Esophagus squamous epithelium (tissue), 5 donors: ENCODE data around the gene KIAA0408. TPM values are rescaled to one million over a fixed set of nuclear protein-coding genes. Genes with fewer than 3 reads are reported as not detected.

ENCODE experiments used
- DNase-seq: peaks from one replicate; lab custom pipeline; 2025; lab: John Stamatoyannopoulos, UW
- H3K27ac ChIP-seq, 4 donors: fragments of 200-600 bp; sonication (generic); one replicate each; pipeline ENCODE4 v1.5.1; 2016 to 2019; ENCODE audit warnings: mild to moderate bottlenecking in 1 of 4
- H3K27me3 ChIP-seq, 4 donors: fragments of 200-600 bp; sonication (generic); 1 replicate in 3 of 4; 2 replicates in 1 of 4; pipeline versions ENCODE4 v1.5.1 to v1.6.0; 2017 to 2021; ENCODE audit warnings: antibody characterized with exemption in 1 of 4
- H3K36me3 ChIP-seq, 3 donors: fragments of 200-600 bp; sonication (generic); one replicate each; pipeline ENCODE4 v1.5.1; 2016 to 2019
- H3K4me1 ChIP-seq, 3 donors: fragments of 200-600 bp; sonication (generic); one replicate each; pipeline ENCODE4 v1.5.1; 2017 to 2019
- H3K4me3 ChIP-seq, 4 donors: fragments of 200-600 bp; sonication (generic); 1 replicate in 3 of 4; 2 replicates in 1 of 4; pipeline ENCODE4 v1.5.1; 2016 to 2019; ENCODE audit warnings: mild to moderate bottlenecking in 2 of 4, moderate library complexity in 1 of 4
- H3K9me3 ChIP-seq, 3 donors: fragments of 200-600 bp; sonication (generic); one replicate each; pipeline ENCODE4 v1.5.1; 2016 to 2019
- POLR2A ChIP-seq, 4 donors: fragments of 450-650 bp; IDR thresholded peaks; one replicate each; pipeline ENCODE4 v1.6.1; 2017; ENCODE audit warnings: antibody characterized with exemption in 4 of 4, mild to moderate bottlenecking in 4 of 4, moderate library complexity in 3 of 4
- WGBS, 2 donors: methylation state at CpG; one replicate each; pipeline ENCODE4 v1.1.5; 2018; 5-methylcytosine and 5-hydroxymethylcytosine counted together
- intact Hi-C: fragments of 100-400 bp; cut with DNase I; formaldehyde crosslinking; loops from one replicate; pipeline ENCODE4 v1.15.0; 2022
- total RNA-seq, 4 donors: library from RNA; depleted of rRNA; stranded (reverse); fragments of >200 nt; gene quantifications; one replicate each; pipeline ENCODE4 v1.1.0, GENCODE V29; 2016
- TF ChIP-seq, protein P1 (sequence below), 6 experiments: fragments of 450-650 bp in 4 of 6; fragments of 200-600 bp in 2 of 6; sonication (generic) in 2 of 6; IDR thresholded peaks; one replicate each; pipeline ENCODE4 v1.5.1; 2016 to 2019; ENCODE audit warnings: antibody characterized with exemption in 6 of 6, mild to moderate bottlenecking in 4 of 6, moderate library complexity in 4 of 6
- donor health status: DM: yes; HTN: yes; CAD: no.

KIAA0408 gene
- 10 to 100 TPM in 1 of 4 donors, 1 to 10 TPM in 1, under 1 TPM in 2; 0.34 to 16.4 (median 2.0) TPM for total RNA-seq

DNA sequence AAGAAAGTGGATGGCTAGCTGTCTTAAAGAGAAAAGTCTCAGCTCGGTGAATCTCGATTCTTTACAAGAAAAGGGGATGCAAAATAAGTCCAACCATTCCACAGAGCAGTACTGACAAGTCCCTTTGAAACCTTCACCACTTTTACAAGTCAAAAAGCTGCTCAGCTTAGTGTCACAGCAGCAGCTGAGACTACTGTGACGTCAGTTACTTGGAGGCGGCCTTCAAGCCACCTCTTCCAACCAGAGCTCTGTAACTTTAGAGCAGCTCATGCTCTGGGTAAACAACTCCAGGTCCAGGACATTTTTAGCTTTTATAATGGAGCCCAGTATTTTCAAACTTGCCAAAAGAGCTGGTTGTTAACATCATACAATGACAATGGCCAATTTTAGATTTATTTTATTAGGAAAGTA, at the start of gene KIAA0408:
Gene KIAA0408 (minus strand): TSS at position 159 of the 411 bp plus-strand sequence. CDS start 5,408 bp downstream, outside the sequence.
- Histone ChIP-seq H3K4me1 (peaks cover 0 to 24% (median 0%) of the 10 kb centered on the region in 3 donors), H3K4me3 (peak within 1 kb of the TSS in 3 of 4 donors; percentile 23 to 60 (median 42)), H3K36me3 (no peaks in the 10 kb centered on the region), H3K27ac (peak within 1 kb of the TSS in 3 of 4 donors; percentile 80 to 86 (median 85)), H3K27me3 (no peaks in the 10 kb centered on the region), H3K9me3 (no peaks in the 10 kb centered on the region)
- WGBS, 2 donors = 38 to 57% methylated on average over 4 of the region's 4 CpGs
- DNase-seq = no peak
- no peak for TF ChIP-seq POLR2A (IDR thresholded peaks at IDR 0.05)
- TF ChIP-seq, protein P1, sequence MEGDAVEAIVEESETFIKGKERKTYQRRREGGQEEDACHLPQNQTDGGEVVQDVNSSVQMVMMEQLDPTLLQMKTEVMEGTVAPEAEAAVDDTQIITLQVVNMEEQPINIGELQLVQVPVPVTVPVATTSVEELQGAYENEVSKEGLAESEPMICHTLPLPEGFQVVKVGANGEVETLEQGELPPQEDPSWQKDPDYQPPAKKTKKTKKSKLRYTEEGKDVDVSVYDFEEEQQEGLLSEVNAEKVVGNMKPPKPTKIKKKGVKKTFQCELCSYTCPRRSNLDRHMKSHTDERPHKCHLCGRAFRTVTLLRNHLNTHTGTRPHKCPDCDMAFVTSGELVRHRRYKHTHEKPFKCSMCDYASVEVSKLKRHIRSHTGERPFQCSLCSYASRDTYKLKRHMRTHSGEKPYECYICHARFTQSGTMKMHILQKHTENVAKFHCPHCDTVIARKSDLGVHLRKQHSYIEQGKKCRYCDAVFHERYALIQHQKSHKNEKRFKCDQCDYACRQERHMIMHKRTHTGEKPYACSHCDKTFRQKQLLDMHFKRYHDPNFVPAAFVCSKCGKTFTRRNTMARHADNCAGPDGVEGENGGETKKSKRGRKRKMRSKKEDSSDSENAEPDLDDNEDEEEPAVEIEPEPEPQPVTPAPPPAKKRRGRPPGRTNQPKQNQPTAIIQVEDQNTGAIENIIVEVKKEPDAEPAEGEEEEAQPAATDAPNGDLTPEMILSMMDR (IDR thresholded peaks at IDR 0.05) = no peak
- intact Hi-C loops = no loop called here

DNA sequence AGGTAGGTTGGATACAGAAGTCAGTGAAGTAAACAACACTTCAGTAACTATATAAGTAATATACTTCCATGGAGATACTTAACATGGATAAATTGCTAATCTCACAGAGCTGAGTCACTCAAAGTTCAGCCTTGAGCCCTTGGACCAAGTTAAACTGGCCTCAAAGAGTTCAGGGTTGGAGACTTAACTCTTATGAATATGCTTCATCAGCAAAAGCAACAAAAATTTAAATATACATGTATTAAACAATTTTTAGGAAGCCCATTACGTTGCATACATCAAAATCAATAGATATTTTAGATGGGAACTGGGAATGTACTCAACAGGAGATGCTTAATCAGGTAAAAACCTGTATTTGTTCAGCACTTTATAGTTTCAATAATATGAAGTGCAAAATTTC, 47.7 kb upstream of the KIAA0408 start:
- no peak for DNase-seq
- Histone ChIP-seq H3K9me3 (no peaks in the 10 kb centered on the region), H3K4me3 (no peak overlapping the region), H3K36me3 (no peaks in the 10 kb centered on the region), H3K27me3 (no peaks in the 10 kb centered on the region), H3K27ac (no peak overlapping the region), H3K4me1 (no peaks in the 10 kb centered on the region)
- TF ChIP-seq, protein P1 (IDR thresholded peaks at IDR 0.05) = no peak
- TF ChIP-seq POLR2A (IDR thresholded peaks at IDR 0.05) = no peak
- WGBS, 2 donors = 52 to 67% methylated on average over 1 of the region's 1 CpG
- intact Hi-C loops = no loop called here

DNA sequence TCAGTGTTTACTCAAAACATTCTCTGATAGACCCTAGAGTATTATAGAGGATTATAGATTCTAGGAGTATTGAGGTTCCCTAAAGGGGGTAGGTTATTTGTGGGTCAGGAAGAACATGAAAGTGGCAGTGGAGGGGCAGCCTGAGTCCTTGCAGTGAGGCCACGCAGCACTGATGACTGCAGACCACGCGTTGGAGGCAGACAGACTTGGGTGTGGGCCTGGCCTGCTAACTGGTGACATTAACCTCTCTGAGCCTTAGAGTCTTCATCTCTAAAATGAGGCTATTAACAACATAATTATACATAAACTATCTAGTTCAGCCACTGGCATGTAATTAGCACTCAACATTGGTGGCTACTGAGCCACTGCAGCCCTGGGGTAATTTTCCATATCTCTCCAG, 43.8 kb upstream of the KIAA0408 start:
- Histone ChIP-seq H3K27me3 (no peaks in the 10 kb centered on the region), H3K36me3 (no peaks in the 10 kb centered on the region), H3K4me1 (no peaks in the 10 kb centered on the region), H3K4me3 (no peak overlapping the region), H3K27ac (no peak overlapping the region), H3K9me3 (no peaks in the 10 kb centered on the region)
- TF ChIP-seq POLR2A (IDR thresholded peaks at IDR 0.05) = no peak
- TF ChIP-seq, protein P1 (IDR thresholded peaks at IDR 0.05) = no peak
- intact Hi-C loops = no loop called here
- 93 to 97% methylated on average over 3 of the region's 3 CpGs for WGBS, 2 donors
- DNase-seq = no peak

DNA sequence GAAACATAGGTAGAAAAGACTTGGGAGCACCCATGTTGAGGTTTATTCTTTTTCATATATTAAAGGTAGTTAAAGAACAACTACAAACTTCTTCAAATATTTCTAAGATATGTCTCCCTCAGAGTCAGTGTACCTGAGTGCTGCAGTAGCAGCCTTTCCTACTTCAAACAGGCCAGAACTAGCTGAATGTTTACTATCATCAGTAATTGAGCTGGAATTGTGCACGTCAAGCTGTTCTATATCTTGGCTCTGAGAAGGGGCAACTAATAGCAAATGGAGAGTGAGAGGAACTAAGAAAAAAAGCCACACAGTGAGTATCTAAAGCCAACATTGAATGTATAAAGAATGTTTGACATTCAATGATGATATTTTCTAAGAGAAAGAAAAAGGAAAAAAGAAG, 38.2 kb upstream of the KIAA0408 start:
- intact Hi-C loops = no loop called here
- Histone ChIP-seq H3K9me3 (no peaks in the 10 kb centered on the region), H3K36me3 (no peaks in the 10 kb centered on the region), H3K27ac (no peak overlapping the region), H3K4me1 (no peaks in the 10 kb centered on the region), H3K4me3 (no peak overlapping the region), H3K27me3 (no peaks in the 10 kb centered on the region)
- TF ChIP-seq, protein P1 (IDR thresholded peaks at IDR 0.05) = no peak
- no peak for TF ChIP-seq POLR2A (IDR thresholded peaks at IDR 0.05)
- 25 to 57% methylated on average over 1 of the region's 1 CpG for WGBS, 2 donors
- DNase-seq = no peak

DNA sequence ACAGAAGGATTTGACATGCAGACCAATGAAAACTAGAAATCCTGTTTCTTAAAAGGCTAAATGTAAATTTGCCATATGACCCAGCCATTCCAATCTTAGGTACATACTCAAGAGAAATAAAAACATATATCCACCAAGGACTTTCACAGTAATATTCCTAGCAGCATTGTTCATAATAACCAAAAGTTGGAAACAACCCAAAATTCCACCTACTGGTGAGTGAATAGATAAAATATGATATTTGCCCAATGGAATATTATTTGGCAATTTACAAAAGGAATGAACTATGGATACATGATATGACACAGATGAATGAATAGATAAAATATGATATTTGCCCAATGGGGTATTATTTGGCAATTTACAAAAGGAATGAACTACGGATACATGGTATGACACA, 37.3 kb upstream of the KIAA0408 start:
- intact Hi-C loops = no loop called here

More for the DNA sequence above, 37.3 kb upstream of the KIAA0408 start:
- DNase-seq = no peak
- H3K27me3 ChIP-seq = no peaks in the 10 kb centered on the region
- H3K27ac ChIP-seq = no peak overlapping the region
- no peaks in the 10 kb centered on the region for H3K4me1 ChIP-seq
- H3K9me3 ChIP-seq = no peaks in the 10 kb centered on the region
- TF ChIP-seq POLR2A (IDR thresholded peaks at IDR 0.05) = no peak
- TF ChIP-seq, protein P1 (IDR thresholded peaks at IDR 0.05) = no peak
- no peak overlapping the region for H3K4me3 ChIP-seq
- no peaks in the 10 kb centered on the region for H3K36me3 ChIP-seq
- 40 to 58% methylated on average over 1 of the region's 1 CpG for WGBS, 2 donors
